Measurements from ENCODE around the gene BMP2.

DNA sequence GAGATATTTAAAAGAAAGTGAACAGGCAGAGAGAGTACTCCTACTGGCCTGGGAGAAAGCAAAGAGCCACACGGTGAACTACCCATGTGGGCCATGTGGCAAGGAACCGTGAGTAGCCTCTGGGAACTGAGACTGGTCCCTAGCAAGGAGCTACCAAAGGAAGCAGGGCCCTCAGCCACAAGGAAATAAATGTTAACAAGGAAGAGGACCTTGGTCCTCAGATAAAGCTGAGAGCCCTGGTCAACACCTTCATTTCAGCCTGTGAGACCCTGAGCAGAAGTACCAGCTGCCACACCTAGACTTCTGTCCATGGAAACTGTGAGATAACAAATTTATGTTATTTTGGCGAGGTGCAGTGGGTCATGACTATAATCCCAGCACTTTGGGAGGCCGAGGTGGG, 25.3 kb downstream of the BMP2 start:
- TF ChIP-seq, protein P1, sequence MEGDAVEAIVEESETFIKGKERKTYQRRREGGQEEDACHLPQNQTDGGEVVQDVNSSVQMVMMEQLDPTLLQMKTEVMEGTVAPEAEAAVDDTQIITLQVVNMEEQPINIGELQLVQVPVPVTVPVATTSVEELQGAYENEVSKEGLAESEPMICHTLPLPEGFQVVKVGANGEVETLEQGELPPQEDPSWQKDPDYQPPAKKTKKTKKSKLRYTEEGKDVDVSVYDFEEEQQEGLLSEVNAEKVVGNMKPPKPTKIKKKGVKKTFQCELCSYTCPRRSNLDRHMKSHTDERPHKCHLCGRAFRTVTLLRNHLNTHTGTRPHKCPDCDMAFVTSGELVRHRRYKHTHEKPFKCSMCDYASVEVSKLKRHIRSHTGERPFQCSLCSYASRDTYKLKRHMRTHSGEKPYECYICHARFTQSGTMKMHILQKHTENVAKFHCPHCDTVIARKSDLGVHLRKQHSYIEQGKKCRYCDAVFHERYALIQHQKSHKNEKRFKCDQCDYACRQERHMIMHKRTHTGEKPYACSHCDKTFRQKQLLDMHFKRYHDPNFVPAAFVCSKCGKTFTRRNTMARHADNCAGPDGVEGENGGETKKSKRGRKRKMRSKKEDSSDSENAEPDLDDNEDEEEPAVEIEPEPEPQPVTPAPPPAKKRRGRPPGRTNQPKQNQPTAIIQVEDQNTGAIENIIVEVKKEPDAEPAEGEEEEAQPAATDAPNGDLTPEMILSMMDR (optimal IDR thresholded peaks at IDR 0.05 in 1 of 3, IDR thresholded peaks at IDR 0.05 in 1 of 3, conservative IDR thresholded peaks at IDR 0.05 in 1 of 3; ENCODE audit: extremely low read depth in 1 of 3, insufficient read depth in 2 of 3, low read length in 3 of 3), result no peak
- TF ChIP-seq EZH2 (IDR thresholded peaks at IDR 0.05; ENCODE audit: low read length), result no peak
